ENCODE measurements around the gene SMARCC2. TPM values are rescaled to one million over a fixed set of nuclear protein-coding genes. Genes with fewer than 3 reads are reported as not detected.

SMARCC2 gene
- total and polyA plus RNA-seq, 2 of the 13 experiments (the other 11 are each of a cell fraction or from before 2014, with no cell fraction given) = 21.3 to 24.1 TPM

- TF ChIP-seq ZNF761 (CRISPR knock-in tag; conservative IDR thresholded peaks at IDR 0.05) (0 out of 2 replicates have a peak, but pooled peaks have one; percentile 6), REST (IDR thresholded peaks at IDR 0.05; ENCODE audit: borderline replicate concordance in 1 of 2, low read depth in 1 of 2, low read length in 2 of 2) (0 out of 4 replicates have a peak, but pooled peaks of 1 of the 2 experiments have one; percentile 7), ZNF543 (CRISPR knock-in tag; IDR thresholded peaks at IDR 0.05) (peak; percentile 2; the same call in 1 of the 2 replicates), HDAC2 (CRISPR knock-in tag; IDR thresholded peaks at IDR 0.05) (peak; percentile 34; the same call in 1 of the 2 replicates), HBP1 (CRISPR knock-in tag; IDR thresholded peaks at IDR 0.05; ENCODE audit: low read depth) (0 out of 2 replicates have a peak, but pooled peaks have one; percentile 13), SKI (IDR thresholded peaks at IDR 0.05; ENCODE audit: partially characterized antibody) (peak; percentile 57), HNRNPLL (IDR thresholded peaks at IDR 0.05; ENCODE audit: low read depth, low read length, poor library complexity, severe bottlenecking) (no peak), CTCF (CRISPR knock-in tag; IDR thresholded peaks at IDR 0.05) (peak; percentile 81), CERS6 (CRISPR knock-in tag; IDR thresholded peaks at IDR 0.05) (no peak), ZNF275 (CRISPR knock-in tag; IDR thresholded peaks at IDR 0.05; ENCODE audit: borderline replicate concordance) (0 out of 2 replicates have a peak, but pooled peaks have one; percentile 6), NCOA2 (CRISPR knock-in tag; IDR thresholded peaks at IDR 0.05) (no peak), CC2D1A (CRISPR knock-in tag; IDR thresholded peaks at IDR 0.05) (no peak), ZNF333 (CRISPR knock-in tag; IDR thresholded peaks at IDR 0.05; ENCODE audit: borderline replicate concordance) (0 out of 2 replicates have a peak, but pooled peaks have one; percentile 75), PCBP1 (IDR thresholded peaks at IDR 0.05; ENCODE audit: borderline replicate concordance, low read depth, low read length) (peak; percentile 86; the same call in 1 of the 2 replicates), TCF7L2 (IDR thresholded peaks at IDR 0.05; ENCODE audit: low read depth, low read length) (no peak), ZNF430 (CRISPR knock-in tag; IDR thresholded peaks at IDR 0.05) (peak; percentile 71; the same call in 1 of the 2 replicates), SATB2 (CRISPR knock-in tag; IDR thresholded peaks at IDR 0.05) (no peak), KAT7 (CRISPR knock-in tag; IDR thresholded peaks at IDR 0.05; ENCODE audit: borderline replicate concordance) (no peak), ZNF530 (CRISPR knock-in tag; IDR thresholded peaks at IDR 0.05; ENCODE audit: low read depth) (no peak)
Measured at GRCh38 chr12:56189099-56189917, at the start of gene SMARCC2 (continued).
